VCaP (cell line): ENCODE results near the gene DCAKD.

ENCODE experiments used
- H3K27ac ChIP-seq: fragments of 450-650 bp; 2 replicates; pipeline ENCODE4 v1.5.1; 2017
- TF ChIP-seq, protein P1 (sequence below): fragments of 450-650 bp; conservative IDR thresholded peaks from 2 replicates; pipeline ENCODE4 v1.5.1; 2017; ENCODE audit warnings: mild to moderate bottlenecking, moderate library complexity

Gene DCAKD

DNA sequence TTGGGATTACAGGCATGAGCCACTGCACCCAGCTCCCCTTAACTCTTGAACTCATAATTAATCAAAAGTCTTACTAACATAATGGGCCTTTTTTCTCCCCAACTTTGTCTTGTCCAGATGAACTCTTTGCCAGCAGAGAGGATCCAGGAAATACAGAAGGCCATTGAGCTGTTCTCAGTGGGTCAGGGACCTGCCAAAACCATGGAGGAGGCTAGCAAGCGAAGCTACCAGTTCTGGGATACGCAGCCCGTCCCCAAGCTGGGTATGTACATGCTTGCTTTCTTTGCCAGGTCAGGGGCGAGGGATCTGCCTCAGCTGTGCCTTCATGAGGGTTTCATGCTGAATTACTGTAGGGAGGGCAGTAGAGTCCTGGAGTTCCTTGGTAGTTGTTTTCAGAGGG is 35.0 kb upstream of the DCAKD start:
- H3K27ac ChIP-seq, result no peak overlapping the region
- TF ChIP-seq, protein P1, sequence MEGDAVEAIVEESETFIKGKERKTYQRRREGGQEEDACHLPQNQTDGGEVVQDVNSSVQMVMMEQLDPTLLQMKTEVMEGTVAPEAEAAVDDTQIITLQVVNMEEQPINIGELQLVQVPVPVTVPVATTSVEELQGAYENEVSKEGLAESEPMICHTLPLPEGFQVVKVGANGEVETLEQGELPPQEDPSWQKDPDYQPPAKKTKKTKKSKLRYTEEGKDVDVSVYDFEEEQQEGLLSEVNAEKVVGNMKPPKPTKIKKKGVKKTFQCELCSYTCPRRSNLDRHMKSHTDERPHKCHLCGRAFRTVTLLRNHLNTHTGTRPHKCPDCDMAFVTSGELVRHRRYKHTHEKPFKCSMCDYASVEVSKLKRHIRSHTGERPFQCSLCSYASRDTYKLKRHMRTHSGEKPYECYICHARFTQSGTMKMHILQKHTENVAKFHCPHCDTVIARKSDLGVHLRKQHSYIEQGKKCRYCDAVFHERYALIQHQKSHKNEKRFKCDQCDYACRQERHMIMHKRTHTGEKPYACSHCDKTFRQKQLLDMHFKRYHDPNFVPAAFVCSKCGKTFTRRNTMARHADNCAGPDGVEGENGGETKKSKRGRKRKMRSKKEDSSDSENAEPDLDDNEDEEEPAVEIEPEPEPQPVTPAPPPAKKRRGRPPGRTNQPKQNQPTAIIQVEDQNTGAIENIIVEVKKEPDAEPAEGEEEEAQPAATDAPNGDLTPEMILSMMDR, result no peak

DNA sequence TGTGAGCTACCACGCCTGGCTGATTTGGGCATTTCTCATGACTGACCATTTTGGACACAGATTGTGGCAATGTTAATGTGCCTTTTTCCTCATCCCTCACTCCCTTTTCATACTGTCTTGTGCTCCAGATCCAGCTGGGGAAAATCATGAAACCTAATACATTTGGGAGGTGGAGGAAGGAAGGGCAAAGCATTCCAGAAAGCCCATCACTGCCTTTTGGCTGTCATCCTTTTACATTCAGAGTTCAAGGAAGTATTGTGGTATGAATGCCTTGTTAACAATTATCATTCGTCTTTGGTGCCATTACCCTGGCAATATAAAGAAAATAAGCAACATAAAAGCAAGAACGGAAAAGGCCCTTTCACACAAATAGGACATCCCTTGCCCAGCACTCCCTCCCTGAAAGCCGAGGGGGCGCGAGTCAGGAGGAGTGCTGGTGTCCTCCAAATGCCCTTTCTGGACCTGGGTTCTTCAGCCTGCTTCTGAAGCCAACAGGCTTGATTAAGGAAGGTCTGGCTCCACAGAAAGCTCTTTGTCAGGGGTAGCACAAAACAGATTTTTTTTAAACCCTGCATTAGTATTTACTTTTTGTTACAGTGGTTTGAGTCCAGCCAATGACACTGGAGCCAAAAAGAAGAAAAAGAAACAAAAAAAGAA is 29.7 kb upstream of the DCAKD start:
- H3K27ac ChIP-seq, result no peak overlapping the region
- TF ChIP-seq, protein P1, result no peak

DNA sequence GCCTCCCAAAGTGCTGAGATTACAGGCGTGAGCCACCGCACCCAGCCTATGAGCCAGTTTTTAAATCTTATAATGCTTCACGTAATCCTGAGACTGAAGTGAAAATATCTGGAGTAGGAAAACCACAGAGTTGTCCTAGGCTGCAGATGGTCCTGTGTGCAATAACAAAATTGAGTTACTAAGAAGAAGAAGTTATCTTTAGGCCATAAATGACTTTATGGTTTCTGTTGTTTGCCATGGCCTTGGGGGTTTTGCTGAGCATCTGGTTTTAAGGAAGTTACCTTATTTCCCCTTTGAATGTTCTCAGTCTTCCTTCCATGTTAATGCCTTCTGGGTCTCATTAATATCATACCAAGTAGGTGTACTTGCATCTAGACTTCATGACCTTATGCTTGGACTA is 26.2 kb upstream of the DCAKD start:
- H3K27ac ChIP-seq, result no peak overlapping the region; the same call in 1 of the 2 replicates
- TF ChIP-seq, protein P1, result no peak

DNA sequence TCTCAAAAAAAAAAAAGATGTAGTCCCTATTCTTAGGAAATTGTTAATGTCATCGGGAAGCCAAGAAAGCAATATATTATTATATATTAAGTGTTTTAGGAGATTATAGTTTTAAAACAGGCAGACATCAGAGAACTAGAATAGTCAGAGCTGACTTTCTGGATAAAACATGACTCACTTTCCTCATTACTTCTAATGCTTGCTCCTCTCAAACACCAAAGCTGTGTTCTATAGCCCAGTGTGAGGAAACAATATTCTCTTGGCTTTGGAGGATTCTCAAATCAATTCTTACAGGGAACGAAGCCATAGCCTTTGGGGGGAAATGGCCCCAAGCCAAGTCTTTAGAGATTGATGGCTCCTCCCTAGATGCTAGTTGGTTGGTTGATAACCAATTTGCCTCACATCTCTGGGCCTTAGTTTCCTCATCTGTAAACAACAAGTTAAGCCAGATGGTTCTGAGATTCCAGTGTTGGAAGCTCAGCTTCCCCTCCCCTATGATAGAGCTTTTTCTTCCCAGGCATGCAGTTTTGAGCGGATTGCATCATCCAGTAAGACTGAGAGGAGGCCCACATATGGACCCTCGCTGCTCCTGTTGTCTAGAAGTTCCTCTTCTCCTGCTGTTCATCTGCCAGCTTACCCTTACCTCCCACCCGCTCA is 22.1 kb upstream of the DCAKD start:
- TF ChIP-seq, protein P1, result no peak
- no peak overlapping the region for H3K27ac ChIP-seq

DNA sequence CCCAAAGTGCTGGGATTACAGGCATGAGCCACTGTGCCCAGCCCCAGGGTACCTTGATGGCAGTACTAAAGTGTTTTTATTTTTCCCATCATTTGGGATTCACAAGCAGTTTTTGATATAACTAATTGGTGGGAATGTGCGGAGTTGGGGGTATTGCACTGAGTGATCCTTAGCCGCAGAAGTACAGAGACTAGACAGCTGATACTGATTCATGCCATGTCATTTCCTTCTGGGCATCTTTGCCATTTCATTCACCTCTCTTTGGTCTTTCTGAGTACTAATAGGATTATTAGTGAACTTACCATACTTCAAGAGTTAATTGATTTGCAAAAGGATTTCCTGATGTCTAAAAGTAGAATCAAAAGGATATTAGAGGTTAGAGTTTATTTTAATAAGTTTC is 19.4 kb upstream of the DCAKD start:
- no peak overlapping the region for H3K27ac ChIP-seq
- TF ChIP-seq, protein P1, result no peak

DNA sequence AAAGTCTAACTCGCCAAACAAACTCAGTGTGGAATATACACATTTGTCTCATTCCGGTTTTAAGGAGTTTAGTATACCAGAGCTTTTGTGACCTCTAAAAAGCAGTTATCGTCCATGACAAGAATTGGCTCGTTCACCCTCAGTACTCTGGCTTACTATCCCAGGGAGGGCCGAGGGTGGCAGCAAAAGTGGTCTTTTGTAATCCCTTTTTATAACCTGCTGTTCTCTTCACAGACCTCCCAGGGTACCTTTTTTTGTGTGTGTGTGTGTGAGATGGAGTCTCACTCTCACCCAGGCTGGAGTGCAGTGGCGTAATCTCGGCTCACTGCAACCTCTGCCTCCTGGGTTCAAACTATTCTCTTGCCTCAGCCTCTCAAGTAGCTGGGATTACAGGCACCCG is 18.6 kb upstream of the DCAKD start:
- TF ChIP-seq, protein P1, result no peak
- H3K27ac ChIP-seq, result no peak overlapping the region

DNA sequence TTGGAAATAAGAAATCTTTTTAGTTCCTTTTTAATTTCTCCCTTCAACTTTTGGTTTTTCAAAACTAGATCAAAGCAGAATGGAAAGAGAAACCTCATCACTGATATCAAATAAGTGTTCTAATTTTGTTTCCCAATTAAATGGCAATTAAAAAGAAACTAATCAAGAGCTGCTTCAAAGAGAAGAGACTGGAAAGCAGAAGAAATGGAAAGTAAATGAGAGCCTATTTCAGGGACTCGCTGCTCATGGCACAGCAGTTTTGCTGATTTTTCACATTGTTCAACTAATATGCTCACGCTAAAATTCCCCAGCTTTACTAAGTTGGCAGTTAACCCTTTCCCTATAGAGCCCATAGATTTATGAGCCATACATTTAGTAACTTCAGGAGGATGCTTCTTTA is 16.2 kb upstream of the DCAKD start:
- H3K27ac ChIP-seq, result no peak overlapping the region
- TF ChIP-seq, protein P1, result no peak
